ENCODE measurements around the gene PLXNA2. TPM values are rescaled to one million over a fixed set of nuclear protein-coding genes. Genes with fewer than 3 reads are reported as not detected.

Gene PLXNA2
- total RNA-seq, 1 donor from 2014 or later, result 14.1 TPM

DNA sequence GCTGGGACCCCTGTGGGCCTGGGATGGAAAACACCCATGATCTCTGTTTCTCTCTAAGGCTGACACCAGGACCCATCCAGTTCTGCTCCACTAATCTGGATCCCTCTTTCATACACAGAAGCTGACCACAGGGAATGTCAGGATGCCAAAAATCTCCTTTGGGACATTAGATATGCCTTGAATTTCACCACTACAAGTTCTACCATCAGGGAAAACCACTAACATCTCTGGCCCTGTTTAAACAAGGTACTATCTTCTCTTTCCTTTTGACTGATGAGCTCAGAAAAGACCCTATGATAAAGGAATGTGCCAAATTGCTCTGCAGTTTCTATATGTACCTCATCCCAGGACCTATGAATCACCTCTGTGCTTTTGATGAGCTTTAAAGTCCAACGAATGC, 10.2 kb upstream of the PLXNA2 start:
- Histone ChIP-seq H3K4me1 (ENCODE audit: control insufficient read depth in 3 of 3, insufficient read depth in 3 of 3, low read length in 3 of 3) (no peaks in the 10 kb centered on the region), H3K27ac (ENCODE audit: low read depth, low read length) (no peak overlapping the region), H3K36me3 (ENCODE audit: control insufficient read depth in 3 of 3, insufficient read depth in 3 of 3, low read length in 3 of 3) (no peaks in the 10 kb centered on the region), H3K27me3 (ENCODE audit: control insufficient read depth in 3 of 3, insufficient read depth in 3 of 3, low read length in 3 of 3) (peaks cover 0 to 2% (median 0%) of the 10 kb centered on the region in 3 donors), H3K4me3 (ENCODE audit: low read length in 3 of 3) (no peak overlapping the region), H3K9ac (ENCODE audit: low read depth in 1 of 3, low read length in 3 of 3) (no peak overlapping the region), H3K9me3 (ENCODE audit: control insufficient read depth in 3 of 3, low read length in 3 of 3) (no peaks in the 10 kb centered on the region)

DNA sequence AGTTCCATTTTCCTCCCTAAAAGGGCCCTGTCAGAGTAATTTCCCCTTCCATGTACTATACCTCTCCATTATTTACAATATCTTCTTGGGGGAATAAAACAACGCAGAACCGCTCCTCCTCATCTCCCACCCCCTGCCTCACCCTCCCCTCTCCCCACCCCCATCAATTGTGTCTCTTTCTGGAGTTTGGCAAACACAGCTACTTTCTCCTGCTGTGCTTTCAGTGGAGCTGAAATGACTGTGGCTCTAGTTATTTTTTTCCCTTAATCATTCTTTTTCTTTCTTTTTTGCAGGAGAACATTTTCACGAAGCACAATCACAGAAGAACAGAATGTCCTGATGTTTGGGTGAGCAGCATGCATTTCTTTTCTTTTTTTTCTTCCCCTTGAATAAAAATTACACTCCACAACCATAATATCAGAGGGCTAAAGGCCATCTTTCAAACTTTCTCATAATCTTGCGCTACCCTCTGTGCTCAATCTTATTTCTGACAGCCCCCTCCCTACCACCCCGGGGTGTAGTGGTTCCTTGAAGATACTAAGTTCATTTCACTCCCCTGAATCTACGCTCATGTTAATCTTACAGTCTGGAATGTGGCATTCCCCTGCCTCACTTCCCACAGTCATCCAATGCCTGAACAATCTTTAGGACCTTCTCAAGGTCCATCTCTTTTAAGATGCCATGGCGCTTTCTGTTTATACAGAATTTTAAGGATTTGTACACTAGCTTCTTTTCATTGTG, 8.8 kb upstream of the PLXNA2 start:
- no peaks in the 10 kb centered on the region for H3K9me3 ChIP-seq (ENCODE audit: control insufficient read depth in 3 of 3, low read length in 3 of 3)
- H3K4me3 ChIP-seq (ENCODE audit: low read length in 3 of 3), result no peak overlapping the region
- no peak overlapping the region for H3K27ac ChIP-seq (ENCODE audit: low read depth, low read length)
- H3K9ac ChIP-seq (ENCODE audit: low read depth in 1 of 3, low read length in 3 of 3), result no peak overlapping the region
- no peaks in the 10 kb centered on the region for H3K4me1 ChIP-seq (ENCODE audit: control insufficient read depth in 3 of 3, insufficient read depth in 3 of 3, low read length in 3 of 3)
- H3K36me3 ChIP-seq (ENCODE audit: control insufficient read depth in 3 of 3, insufficient read depth in 3 of 3, low read length in 3 of 3), result no peaks in the 10 kb centered on the region
- peaks cover 0 to 2% (median 0%) of the 10 kb centered on the region in 3 donors for H3K27me3 ChIP-seq (ENCODE audit: control insufficient read depth in 3 of 3, insufficient read depth in 3 of 3, low read length in 3 of 3)

DNA sequence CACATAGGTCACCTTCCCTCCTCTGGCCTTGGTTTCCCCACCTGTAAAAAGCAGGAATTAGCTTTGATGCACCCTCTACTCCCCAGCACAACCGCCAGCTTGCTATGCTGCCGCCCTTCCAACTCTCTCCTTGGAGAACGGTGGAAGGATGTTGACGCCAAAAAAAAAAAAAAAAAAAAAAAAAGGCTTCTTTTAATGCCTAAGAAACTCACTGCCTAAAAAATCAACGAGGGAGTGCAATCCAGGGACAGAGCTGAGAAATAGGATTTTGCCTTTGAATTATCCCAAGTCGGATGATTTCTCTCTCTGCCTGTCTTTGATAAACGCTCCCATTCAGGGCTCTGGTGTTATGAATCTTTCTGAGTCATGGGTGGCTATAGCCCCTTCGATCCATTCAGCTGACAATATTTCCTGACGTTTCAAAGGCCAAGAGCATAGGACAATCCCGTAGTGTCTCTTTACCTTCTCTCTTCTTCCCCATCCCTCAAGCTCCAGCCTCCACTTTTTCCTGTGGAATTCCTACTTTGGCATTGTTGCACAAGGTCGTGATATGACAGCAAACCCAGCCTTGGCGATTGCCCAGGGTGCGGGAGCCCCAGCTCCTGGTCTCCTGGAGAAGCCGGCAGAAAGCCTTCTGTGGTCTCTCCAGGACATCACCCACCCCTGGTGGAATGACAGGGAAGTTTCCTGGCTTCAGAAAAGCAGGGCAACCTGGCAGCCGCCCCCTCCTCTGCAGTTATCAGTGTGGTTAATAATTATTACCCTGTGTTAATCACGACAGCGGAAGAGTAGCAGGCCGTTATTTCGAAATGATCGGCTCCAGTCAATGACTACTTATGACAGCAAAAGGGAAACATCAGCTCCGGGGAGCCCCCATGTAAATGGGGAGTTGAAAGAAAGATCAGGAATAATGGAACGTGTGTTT, 8.0 kb upstream of the PLXNA2 start:
- Histone ChIP-seq H3K4me3 (ENCODE audit: low read length in 3 of 3) (no peak overlapping the region), H3K9me3 (ENCODE audit: control insufficient read depth in 3 of 3, low read length in 3 of 3) (no peaks in the 10 kb centered on the region), H3K9ac (ENCODE audit: low read depth in 1 of 3, low read length in 3 of 3) (no peak overlapping the region), H3K27me3 (ENCODE audit: control insufficient read depth in 3 of 3, insufficient read depth in 3 of 3, low read length in 3 of 3) (peaks cover 0 to 2% (median 0%) of the 10 kb centered on the region in 3 donors), H3K27ac (ENCODE audit: low read depth, low read length) (no peak overlapping the region), H3K4me1 (ENCODE audit: control insufficient read depth in 3 of 3, insufficient read depth in 3 of 3, low read length in 3 of 3) (no peaks in the 10 kb centered on the region), H3K36me3 (ENCODE audit: control insufficient read depth in 3 of 3, insufficient read depth in 3 of 3, low read length in 3 of 3) (no peaks in the 10 kb centered on the region)

DNA sequence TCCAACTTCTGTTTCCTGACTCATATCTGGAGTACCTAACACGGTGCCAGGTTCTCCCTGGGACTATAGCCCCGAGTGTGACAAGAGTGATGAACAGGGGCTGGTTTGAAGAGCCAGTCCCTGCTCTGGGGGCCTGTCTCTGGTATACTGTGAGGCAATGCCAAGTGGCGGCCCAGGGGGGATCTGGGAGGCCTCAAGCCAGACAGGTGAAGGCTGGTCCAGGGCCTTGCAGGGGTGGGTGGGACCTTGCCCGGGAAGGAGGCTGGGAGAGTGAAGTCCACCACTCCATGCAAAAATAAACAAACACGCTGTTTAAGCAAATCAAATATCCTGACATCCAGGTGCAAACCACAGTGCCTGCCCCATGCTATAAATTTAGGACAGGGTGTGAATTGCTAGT, 6.8 kb upstream of the PLXNA2 start:
- Histone ChIP-seq H3K9me3 (ENCODE audit: control insufficient read depth in 3 of 3, low read length in 3 of 3) (no peaks in the 10 kb centered on the region), H3K4me1 (ENCODE audit: control insufficient read depth in 3 of 3, insufficient read depth in 3 of 3, low read length in 3 of 3) (no peaks in the 10 kb centered on the region), H3K36me3 (ENCODE audit: control insufficient read depth in 3 of 3, insufficient read depth in 3 of 3, low read length in 3 of 3) (no peaks in the 10 kb centered on the region), H3K4me3 (ENCODE audit: low read length in 3 of 3) (no peak overlapping the region), H3K9ac (ENCODE audit: low read depth in 1 of 3, low read length in 3 of 3) (no peak overlapping the region), H3K27me3 (ENCODE audit: control insufficient read depth in 3 of 3, insufficient read depth in 3 of 3, low read length in 3 of 3) (peaks cover 0 to 2% (median 0%) of the 10 kb centered on the region in 3 donors), H3K27ac (ENCODE audit: low read depth, low read length) (no peak overlapping the region)

DNA sequence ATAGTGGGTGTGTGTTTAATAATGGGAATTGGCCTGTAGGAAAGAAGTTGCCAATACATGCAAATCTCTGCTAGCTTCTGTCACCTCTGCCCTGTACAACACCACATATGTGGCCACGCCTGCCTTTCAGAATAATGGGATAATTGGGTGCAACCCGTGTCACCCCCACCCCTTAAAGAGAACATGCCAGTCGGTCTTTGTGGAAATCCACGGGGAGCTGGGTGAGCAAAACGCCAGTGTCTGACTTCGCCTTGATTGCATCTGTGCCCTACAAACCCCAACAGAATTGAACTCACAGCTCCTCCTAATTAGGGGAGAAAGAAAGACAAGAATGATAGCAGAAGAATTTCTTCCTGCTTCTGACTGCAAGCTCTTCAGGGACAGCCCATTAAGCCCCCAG, 6.4 kb upstream of the PLXNA2 start:
- Histone ChIP-seq H3K27me3 (ENCODE audit: control insufficient read depth in 3 of 3, insufficient read depth in 3 of 3, low read length in 3 of 3) (peaks cover 0 to 2% (median 0%) of the 10 kb centered on the region in 3 donors), H3K4me3 (ENCODE audit: low read length in 3 of 3) (no peak overlapping the region), H3K4me1 (ENCODE audit: control insufficient read depth in 3 of 3, insufficient read depth in 3 of 3, low read length in 3 of 3) (peaks cover 0 to under 1% (median 0%) of the 10 kb centered on the region in 3 donors), H3K27ac (ENCODE audit: low read depth, low read length) (no peak overlapping the region), H3K9ac (ENCODE audit: low read depth in 1 of 3, low read length in 3 of 3) (no peak overlapping the region), H3K9me3 (ENCODE audit: control insufficient read depth in 3 of 3, low read length in 3 of 3) (no peaks in the 10 kb centered on the region), H3K36me3 (ENCODE audit: control insufficient read depth in 3 of 3, insufficient read depth in 3 of 3, low read length in 3 of 3) (no peaks in the 10 kb centered on the region)

DNA sequence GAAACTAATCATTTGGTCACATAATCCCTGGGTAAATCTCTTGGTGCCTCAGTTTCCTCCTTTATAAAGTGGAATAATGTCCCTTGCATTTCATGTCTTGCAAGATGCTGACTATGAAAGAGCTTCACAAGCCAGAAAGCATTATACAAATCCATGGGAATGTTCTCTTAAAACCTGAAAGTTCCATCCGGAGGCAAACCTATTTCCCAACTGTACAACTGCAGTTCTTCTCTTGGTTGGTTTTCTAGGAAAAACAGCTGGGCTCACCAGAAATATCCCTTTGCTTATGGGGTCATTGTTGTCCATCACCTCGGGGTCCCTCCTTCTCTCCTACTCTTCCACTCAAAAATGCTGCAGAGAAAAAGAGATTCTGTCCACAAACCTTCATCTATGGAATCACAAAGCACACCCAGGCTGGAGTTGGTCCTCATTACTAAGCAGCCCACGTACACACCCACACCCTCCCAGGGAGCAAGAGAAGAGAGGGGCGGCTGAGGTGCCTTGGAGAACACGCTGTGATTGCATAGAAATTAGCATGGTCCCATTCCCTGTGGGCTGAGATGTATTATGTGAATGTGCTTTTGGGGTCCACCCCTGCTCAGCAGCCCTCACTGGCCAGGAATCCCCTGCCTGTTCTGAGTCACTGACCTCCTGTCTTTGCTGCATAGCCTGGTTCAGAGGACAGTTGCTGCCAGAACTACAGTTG, 5.0 kb upstream of the PLXNA2 start:
- H3K27ac ChIP-seq (ENCODE audit: low read depth, low read length), result no peak overlapping the region
- no peak overlapping the region for H3K4me3 ChIP-seq (ENCODE audit: low read length in 3 of 3)
- peaks cover 0 to 2% (median 0%) of the 10 kb centered on the region in 3 donors for H3K27me3 ChIP-seq (ENCODE audit: control insufficient read depth in 3 of 3, insufficient read depth in 3 of 3, low read length in 3 of 3)
- H3K9me3 ChIP-seq (ENCODE audit: control insufficient read depth in 3 of 3, low read length in 3 of 3), result no peaks in the 10 kb centered on the region
- no peaks in the 10 kb centered on the region for H3K36me3 ChIP-seq (ENCODE audit: control insufficient read depth in 3 of 3, insufficient read depth in 3 of 3, low read length in 3 of 3)
- H3K9ac ChIP-seq (ENCODE audit: low read depth in 1 of 3, low read length in 3 of 3), result no peak overlapping the region
- peaks cover 7 to 12% (median 11%) of the 10 kb centered on the region in 3 donors for H3K4me1 ChIP-seq (ENCODE audit: control insufficient read depth in 3 of 3, insufficient read depth in 3 of 3, low read length in 3 of 3)

DNA sequence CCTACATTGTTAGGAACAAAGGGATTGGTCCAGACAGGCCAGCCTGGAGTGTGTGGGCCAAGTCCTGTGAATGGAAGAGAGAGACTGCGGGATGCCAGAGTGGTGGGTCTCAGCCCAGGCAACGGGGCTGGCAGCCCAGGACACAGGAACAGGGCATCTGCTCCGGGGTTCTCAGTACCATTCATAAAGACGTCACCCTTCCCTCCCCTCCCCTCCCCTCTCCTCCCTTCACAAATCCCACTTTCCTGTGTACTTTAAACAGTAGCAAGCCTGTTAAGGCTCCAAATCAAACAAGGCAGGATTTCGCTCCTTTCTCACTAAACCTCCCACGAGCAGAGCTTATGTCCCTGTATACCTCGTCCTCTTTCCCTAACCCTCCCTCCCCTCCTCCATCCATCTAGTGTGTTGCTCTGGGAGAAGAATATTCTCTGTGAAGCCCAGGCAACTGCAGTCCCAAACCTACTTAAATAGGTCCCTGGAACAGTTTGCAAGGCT, 4.2 kb upstream of the PLXNA2 start:
- Histone ChIP-seq H3K9me3 (ENCODE audit: control insufficient read depth in 3 of 3, low read length in 3 of 3) (no peaks in the 10 kb centered on the region), H3K4me1 (ENCODE audit: control insufficient read depth in 3 of 3, insufficient read depth in 3 of 3, low read length in 3 of 3) (peaks cover 7 to 12% (median 11%) of the 10 kb centered on the region in 3 donors), H3K9ac (ENCODE audit: low read depth in 1 of 3, low read length in 3 of 3) (no peak overlapping the region), H3K4me3 (ENCODE audit: low read length in 3 of 3) (no peak overlapping the region), H3K27me3 (ENCODE audit: control insufficient read depth in 3 of 3, insufficient read depth in 3 of 3, low read length in 3 of 3) (peaks cover 0 to 2% (median 0%) of the 10 kb centered on the region in 3 donors), H3K27ac (ENCODE audit: low read depth, low read length) (no peak overlapping the region), H3K36me3 (ENCODE audit: control insufficient read depth in 3 of 3, insufficient read depth in 3 of 3, low read length in 3 of 3) (no peaks in the 10 kb centered on the region)

DNA sequence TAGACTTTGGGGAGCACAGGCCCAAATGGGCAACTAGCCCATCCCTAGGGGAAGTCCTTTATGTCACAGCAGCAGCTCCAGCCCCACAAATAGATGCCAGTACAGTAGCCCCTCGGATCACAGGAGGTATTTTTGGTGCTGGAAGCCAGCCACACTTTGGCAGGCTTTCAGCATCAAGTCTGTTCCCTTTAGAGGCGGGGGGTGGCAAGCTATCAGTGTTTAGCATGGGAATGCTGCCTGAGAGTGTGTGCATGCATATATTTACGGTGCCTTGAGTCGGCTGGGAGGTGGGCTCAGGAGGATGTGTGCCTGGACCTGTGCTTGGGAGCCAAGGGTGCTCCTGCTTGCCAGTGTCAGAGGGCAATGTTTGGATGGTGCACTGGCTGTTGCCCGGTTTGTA, 3.5 kb upstream of the PLXNA2 start:
- Histone ChIP-seq H3K9me3 (ENCODE audit: control insufficient read depth in 3 of 3, low read length in 3 of 3) (no peaks in the 10 kb centered on the region), H3K4me3 (ENCODE audit: low read length in 3 of 3) (no peak overlapping the region), H3K36me3 (ENCODE audit: control insufficient read depth in 3 of 3, insufficient read depth in 3 of 3, low read length in 3 of 3) (no peaks in the 10 kb centered on the region), H3K27ac (ENCODE audit: low read depth, low read length) (no peak overlapping the region), H3K27me3 (ENCODE audit: control insufficient read depth in 3 of 3, insufficient read depth in 3 of 3, low read length in 3 of 3) (peaks cover 0 to 2% (median 0%) of the 10 kb centered on the region in 3 donors), H3K4me1 (ENCODE audit: control insufficient read depth in 3 of 3, insufficient read depth in 3 of 3, low read length in 3 of 3) (peaks cover 11 to 16% (median 16%) of the 10 kb centered on the region in 3 donors), H3K9ac (ENCODE audit: low read depth in 1 of 3, low read length in 3 of 3) (no peak overlapping the region)

DNA sequence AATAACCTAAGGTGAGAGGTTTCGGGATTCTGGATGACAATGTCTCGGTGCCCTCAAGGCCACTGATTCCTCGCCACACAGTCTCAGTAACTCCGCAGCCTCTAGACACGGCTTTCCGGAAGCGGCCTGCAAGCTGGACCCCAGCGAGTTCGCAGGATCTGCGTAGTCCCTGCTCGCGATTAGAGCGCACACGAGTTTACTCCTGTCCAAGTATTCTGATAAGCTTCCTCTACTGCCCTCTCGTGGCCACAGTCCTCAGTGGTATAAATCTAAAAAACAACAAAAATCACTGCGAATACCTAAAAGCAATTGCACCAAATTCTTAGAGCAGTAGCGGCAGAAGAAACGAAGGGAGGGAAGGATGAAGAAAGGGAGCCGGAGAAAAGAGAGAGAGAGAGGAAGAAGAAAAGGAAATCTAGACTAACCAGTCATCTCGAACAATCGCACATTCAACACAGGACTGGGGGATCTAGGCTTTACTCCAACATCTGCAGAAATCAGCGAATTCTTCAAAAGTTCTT, 1.1 kb upstream of the PLXNA2 start:
- Histone ChIP-seq H3K27ac (ENCODE audit: low read depth, low read length) (peak overlapping the region; percentile 85), H3K9ac (ENCODE audit: low read depth in 1 of 3, low read length in 3 of 3) (peak overlapping the region; percentile 77 to 85 (median 83))

More for the DNA sequence above, 1.1 kb upstream of the PLXNA2 start:
- peak overlapping the region; percentile 78 to 89 (median 87) for H3K4me3 ChIP-seq (ENCODE audit: low read length in 3 of 3)
- H3K4me1 ChIP-seq (ENCODE audit: control insufficient read depth in 3 of 3, insufficient read depth in 3 of 3, low read length in 3 of 3), result peaks cover 34 to 41% (median 39%) of the 10 kb centered on the region in 3 donors
- no peaks in the 10 kb centered on the region for H3K36me3 ChIP-seq (ENCODE audit: control insufficient read depth in 3 of 3, insufficient read depth in 3 of 3, low read length in 3 of 3)
- H3K9me3 ChIP-seq (ENCODE audit: control insufficient read depth in 3 of 3, low read length in 3 of 3), result no peaks in the 10 kb centered on the region
- no peaks in the 10 kb centered on the region for H3K27me3 ChIP-seq (ENCODE audit: control insufficient read depth in 3 of 3, insufficient read depth in 3 of 3, low read length in 3 of 3)

All from skeletal muscle tissue (tissue), 4 donors.